Astrocyte (in vitro differentiated cells and primary cell): ENCODE measurements around the gene BMPR1A.

ENCODE experiments used
- CTCF ChIP-seq: IDR thresholded peaks from 2 replicates; pipeline ENCODE4 v1.5.1; 2011; ENCODE audit warnings: low read depth, mild to moderate bottlenecking, inconsistent platforms, low read length, moderate library complexity; ENCODE audit not compliant: insufficient read depth
- EZH2 ChIP-seq: IDR thresholded peaks from 2 replicates; pipeline ENCODE4 v1.6.1; 2012; ENCODE audit warnings: mild to moderate bottlenecking, low read length, inconsistent platforms; ENCODE audit not compliant: insufficient read depth

DNA sequence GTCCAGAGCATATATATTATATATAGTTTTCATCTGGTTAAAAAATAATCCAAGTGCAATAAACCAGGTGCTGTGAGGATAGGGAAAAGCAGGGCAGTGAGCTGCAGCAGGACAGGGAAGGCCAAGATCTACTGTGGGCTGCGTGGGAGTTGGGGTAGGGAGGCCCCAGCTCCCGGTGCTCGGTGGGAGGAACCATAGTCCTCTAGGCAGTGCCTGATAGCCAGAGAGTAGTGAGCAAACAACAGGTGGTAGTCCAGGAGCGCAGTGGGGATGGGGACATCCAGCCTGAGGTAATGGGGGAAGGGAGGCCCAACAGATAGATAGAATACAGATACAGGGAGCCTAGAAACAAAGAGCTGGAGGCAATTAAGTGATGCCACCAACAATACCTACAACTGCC lies 4.1 kb upstream of the BMPR1A start:
- TF ChIP-seq CTCF (no peak), EZH2 (no peak)
